SH-SY5Y (cell line): ENCODE results near the gene PRR22.

Experiments used
- GATA2 ChIP-seq: IDR thresholded peaks from 2 replicates; pipeline ENCODE4 v1.6.1; 2011; ENCODE audit warnings: mild to moderate bottlenecking, low read depth, low read length
- GATA3 ChIP-seq: IDR thresholded peaks from 2 replicates; pipeline ENCODE4 v1.6.1; 2011; ENCODE audit warnings: low read depth, mild to moderate bottlenecking, low read length, moderate library complexity

The PRR22 gene

GRCh38 chr19:5767949-5768348 lies 16.6 kb downstream of the PRR22 start:
- TF ChIP-seq GATA2 (no peak), GATA3 (no peak)

DNA sequence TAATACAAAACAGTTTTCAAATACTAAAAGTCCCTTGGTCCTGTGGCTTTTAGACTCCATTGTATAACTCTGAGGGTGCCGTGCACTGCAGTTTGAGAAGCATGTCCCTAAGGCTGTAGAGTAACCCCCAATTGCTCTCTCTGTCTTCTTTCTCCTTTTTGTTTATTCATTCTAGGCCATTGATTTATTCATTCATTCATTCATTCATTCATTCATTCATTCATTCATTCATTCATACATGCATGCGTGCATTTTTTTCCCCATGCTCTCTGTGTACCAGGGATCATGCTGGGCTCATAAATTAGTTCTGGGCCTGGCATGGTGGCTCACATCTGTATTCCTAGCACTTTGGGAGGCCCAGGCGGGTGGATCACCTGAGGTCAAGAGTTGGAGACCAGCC lies 19.3 kb downstream of the PRR22 start:
- no peak for TF ChIP-seq GATA3
- no peak for TF ChIP-seq GATA2

GRCh38 chr19:5762608-5763217 lies 21.8 kb downstream of the PRR22 start:
- TF ChIP-seq GATA3 (no peak), GATA2 (no peak)

DNA sequence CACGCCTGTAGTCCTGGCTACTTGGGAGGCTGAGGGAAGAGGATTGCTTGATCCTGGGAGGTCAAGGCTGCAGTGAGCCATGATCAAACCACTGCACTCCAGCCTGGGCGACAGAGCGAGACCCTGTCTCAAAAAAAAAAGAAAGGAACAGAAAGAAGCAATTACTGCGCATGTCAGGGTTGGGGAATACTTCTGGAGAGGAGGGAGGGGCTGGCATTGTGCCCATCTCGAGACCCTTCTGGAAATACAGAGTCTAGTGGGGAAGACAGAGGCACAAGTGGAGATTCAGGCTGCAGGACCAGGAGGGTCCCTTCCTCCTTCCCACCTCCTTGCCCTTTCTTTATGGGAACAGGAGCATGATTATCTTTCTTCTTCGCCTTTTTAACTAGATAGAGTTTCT lies 30.8 kb downstream of the PRR22 start:
- TF ChIP-seq GATA3 (no peak), GATA2 (no peak)

DNA sequence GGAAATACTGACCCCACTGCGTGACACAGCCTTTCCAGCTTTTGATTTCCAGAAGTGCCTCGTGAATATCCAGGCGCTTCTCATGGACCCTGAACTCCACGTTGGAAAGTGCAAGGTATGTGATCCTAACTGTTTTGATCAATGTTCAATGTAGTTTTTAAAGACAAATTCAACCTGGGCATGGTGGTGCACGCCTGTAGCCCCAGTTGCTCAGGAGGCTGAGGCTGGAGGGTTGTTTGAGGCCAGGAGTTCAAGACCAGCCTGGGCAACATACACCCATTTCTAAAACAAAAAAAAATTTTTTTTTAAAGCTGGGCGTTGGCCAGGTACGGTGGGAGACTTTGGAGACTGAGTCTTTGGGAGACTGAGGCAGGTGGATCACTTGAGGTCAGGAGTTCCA lies 32.8 kb downstream of the PRR22 start:
- no peak for TF ChIP-seq GATA3
- TF ChIP-seq GATA2, result no peak

GRCh38 chr19:5749505-5749904 lies 35.0 kb downstream of the PRR22 start:
- TF ChIP-seq GATA2 (no peak), GATA3 (no peak)

DNA sequence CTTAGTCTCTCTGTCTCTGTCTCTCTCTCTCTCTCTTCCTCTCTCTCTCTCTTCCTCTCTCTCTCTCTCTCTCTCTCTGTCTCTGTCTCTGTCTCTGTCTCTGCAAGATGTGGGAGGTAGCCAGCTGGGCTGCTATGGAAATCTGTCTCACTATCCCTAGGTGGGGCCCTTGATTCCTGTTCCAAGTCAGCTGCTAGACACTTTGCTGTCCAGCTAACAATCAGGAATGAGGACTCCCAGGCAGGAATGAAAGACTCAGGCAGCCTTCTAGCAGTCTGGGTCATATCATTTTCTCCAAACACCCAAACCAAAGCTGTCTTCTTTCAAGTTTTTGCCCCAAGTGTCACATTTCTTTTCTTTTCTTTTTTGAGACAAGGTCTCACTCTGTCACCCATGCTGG lies 40.9 kb downstream of the PRR22 start:
- TF ChIP-seq GATA3 (no peak), GATA2 (no peak)

DNA sequence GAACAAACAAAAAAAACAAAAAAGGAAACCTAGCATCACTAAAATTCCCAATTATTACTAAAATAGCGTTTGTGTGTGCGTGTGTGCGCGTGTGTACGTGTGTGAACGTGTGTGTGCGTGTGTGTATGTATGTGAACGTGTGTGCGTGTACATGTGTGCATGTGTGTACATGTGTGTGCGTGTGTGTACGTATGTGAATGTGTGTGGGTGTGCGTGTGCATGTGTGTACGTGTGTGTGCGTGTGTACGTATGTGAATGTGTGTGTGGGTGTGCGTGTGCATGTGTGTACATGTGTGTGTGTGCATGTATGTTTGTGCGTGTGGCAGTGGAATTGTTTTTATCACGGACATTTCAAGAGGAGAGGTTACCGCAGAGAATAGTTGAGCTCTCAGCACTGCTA lies 42.5 kb downstream of the PRR22 start:
- TF ChIP-seq GATA3 (no peak), GATA2 (no peak)

- TF ChIP-seq GATA2 (no peak), GATA3 (no peak)
Measured at GRCh38 chr19:5738423-5738822, 46.1 kb downstream of the PRR22 start.
